Rectal smooth muscle tissue (tissue), 1 donor: ENCODE data around the gene NMT1.

Source experiments
- H3K27ac ChIP-seq: one replicate; pipeline ENCODE4 v1.7.0; 2013; ENCODE audit warnings: low read depth, low read length, inconsistent platforms
- H3K27me3 ChIP-seq: one replicate; pipeline ENCODE4 v1.7.0; 2013; ENCODE audit warnings: low read length; ENCODE audit not compliant: control insufficient read depth, insufficient read depth
- H3K36me3 ChIP-seq: one replicate; pipeline ENCODE4 v1.7.0; 2013; ENCODE audit warnings: low read length; ENCODE audit not compliant: control insufficient read depth, insufficient read depth
- H3K4me1 ChIP-seq: one replicate; pipeline ENCODE4 v1.7.0; 2013; ENCODE audit warnings: low read length; ENCODE audit not compliant: control insufficient read depth, insufficient read depth
- H3K4me3 ChIP-seq: one replicate; pipeline ENCODE4 v1.7.0; 2013; ENCODE audit warnings: low read length
- H3K9ac ChIP-seq: one replicate; pipeline ENCODE4 v1.7.0; 2013; ENCODE audit warnings: low read length

NMT1 gene

GRCh38 chr17:45113424-45113754 lies 52.3 kb downstream of the NMT1 start:
- Histone ChIP-seq H3K4me1 (peaks cover 13% of the 10 kb centered on the region), H3K9ac (no peak overlapping the region), H3K4me3 (no peak overlapping the region), H3K27ac (no peak overlapping the region), H3K36me3 (peaks cover 25% of the 10 kb centered on the region), H3K27me3 (no peaks in the 10 kb centered on the region)

- Histone ChIP-seq H3K4me1 (peaks cover 13% of the 10 kb centered on the region), H3K9ac (no peak overlapping the region), H3K36me3 (peaks cover 26% of the 10 kb centered on the region), H3K27me3 (no peaks in the 10 kb centered on the region), H3K4me3 (no peak overlapping the region), H3K27ac (no peak overlapping the region)
Observed at GRCh38 chr17:45114117-45114932, 53.2 kb downstream of the NMT1 start.

GRCh38 chr17:45115015-45115625 lies 54.0 kb downstream of the NMT1 start:
- Histone ChIP-seq H3K9ac (no peak overlapping the region), H3K27me3 (no peaks in the 10 kb centered on the region), H3K27ac (no peak overlapping the region), H3K4me1 (peaks cover 13% of the 10 kb centered on the region), H3K4me3 (no peak overlapping the region), H3K36me3 (peaks cover 26% of the 10 kb centered on the region)

GRCh38 chr17:45115871-45116270 lies 54.8 kb downstream of the NMT1 start:
- no peak overlapping the region for H3K4me3 ChIP-seq
- H3K36me3 ChIP-seq, result peaks cover 26% of the 10 kb centered on the region
- H3K4me1 ChIP-seq, result peaks cover 7% of the 10 kb centered on the region
- H3K27me3 ChIP-seq, result no peaks in the 10 kb centered on the region
- H3K9ac ChIP-seq, result no peak overlapping the region
- H3K27ac ChIP-seq, result no peak overlapping the region

DNA sequence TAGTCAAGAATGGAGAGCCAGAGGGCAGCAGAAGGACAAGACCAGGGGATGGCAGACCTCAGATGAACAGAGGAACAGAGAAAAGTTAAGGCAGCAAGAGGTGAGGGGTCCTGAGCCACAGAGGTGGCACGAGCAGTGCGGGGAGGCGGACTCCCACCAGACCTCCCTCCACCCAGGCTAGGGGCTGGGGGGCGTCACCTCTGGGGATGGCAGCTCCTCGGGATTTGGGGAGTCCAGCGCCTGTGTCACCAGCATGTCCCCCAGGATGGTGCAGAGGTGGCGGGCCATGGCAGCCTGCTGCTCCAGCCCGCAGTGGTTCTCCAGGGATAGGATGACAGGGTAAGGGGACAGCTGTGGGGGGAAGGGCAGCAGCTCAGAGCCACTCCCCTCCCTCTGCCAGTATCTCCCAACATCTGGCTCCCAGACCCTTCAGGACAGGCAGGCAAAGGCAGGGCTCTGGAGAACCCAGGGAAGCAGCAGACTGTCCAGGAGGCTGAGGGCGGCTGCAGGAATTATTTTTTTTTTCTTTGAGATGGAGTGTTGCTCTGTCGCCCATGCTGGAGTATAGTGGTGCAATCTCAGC lies 55.4 kb downstream of the NMT1 start:
- Histone ChIP-seq H3K27ac (no peak overlapping the region), H3K36me3 (peaks cover 26% of the 10 kb centered on the region), H3K4me1 (peaks cover under 1% of the 10 kb centered on the region), H3K4me3 (no peak overlapping the region), H3K27me3 (no peaks in the 10 kb centered on the region), H3K9ac (no peak overlapping the region)

DNA sequence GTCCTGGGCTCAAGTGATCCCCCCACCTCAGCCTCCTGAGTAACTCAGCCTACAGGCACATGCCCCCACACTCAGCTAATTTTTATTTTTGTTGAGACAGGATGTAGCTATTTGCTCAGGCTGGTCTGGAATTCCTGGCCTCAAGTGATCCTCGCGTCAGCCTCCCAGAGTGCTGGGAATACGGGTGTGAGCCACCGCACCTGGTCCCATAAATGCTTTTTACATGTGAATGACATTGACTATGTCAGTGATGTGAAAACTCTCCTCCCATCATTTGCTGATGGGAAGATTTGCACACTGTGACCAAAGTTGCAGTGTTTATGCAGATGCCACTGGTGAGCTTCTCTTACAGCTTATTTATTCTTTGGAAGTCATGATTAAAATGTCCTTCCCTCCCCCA lies 56.2 kb downstream of the NMT1 start:
- peaks cover 26% of the 10 kb centered on the region for H3K36me3 ChIP-seq
- H3K4me3 ChIP-seq, result no peak overlapping the region

DNA sequence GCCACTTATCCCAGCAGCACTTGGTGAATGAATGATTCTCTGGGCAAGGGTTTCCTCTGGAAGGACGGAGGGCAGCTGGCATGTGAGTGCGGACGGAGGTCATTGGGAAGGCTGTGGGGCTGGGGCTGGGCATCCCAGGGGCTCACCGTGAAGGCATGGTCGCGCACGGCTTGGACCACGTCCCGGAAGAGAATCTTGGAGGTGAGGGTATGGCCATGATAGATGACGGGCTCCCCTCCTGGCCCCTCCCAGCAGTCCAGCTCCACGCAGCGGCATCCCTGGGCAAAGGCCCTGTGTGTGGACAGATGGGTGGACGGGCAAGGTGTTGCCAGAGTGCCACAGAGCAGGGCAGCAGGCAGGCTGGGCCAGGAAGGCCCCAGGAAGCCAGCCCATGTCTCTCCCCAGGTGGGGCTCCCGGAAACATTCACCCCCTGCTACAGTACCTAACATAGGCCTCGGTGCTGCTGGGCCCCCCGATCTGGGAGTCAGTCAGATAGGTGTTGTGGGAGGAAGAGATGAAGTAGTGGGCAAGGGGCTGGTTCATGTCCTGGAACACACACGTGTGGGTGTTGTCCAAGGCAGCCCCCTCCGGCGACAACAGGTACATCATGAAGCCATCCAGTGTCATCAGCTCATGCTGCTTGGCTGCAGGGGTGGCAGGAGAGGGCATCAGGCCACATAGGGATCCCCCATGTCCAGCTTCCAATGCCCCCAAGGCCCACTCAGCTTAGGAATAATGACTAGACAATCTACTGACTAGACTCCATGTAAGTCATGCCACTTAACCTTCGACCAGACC lies 56.9 kb downstream of the NMT1 start:
- H3K36me3 ChIP-seq, result peaks cover 24% of the 10 kb centered on the region
- no peak overlapping the region for H3K4me3 ChIP-seq
- H3K27ac ChIP-seq, result no peak overlapping the region
- H3K27me3 ChIP-seq, result no peaks in the 10 kb centered on the region
- H3K4me1 ChIP-seq, result no peaks in the 10 kb centered on the region
- H3K9ac ChIP-seq, result no peak overlapping the region

More for the DNA sequence above, 56.2 kb downstream of the NMT1 start:
- Histone ChIP-seq H3K4me1 (no peaks in the 10 kb centered on the region), H3K9ac (no peak overlapping the region), H3K27ac (no peak overlapping the region), H3K27me3 (no peaks in the 10 kb centered on the region)

DNA sequence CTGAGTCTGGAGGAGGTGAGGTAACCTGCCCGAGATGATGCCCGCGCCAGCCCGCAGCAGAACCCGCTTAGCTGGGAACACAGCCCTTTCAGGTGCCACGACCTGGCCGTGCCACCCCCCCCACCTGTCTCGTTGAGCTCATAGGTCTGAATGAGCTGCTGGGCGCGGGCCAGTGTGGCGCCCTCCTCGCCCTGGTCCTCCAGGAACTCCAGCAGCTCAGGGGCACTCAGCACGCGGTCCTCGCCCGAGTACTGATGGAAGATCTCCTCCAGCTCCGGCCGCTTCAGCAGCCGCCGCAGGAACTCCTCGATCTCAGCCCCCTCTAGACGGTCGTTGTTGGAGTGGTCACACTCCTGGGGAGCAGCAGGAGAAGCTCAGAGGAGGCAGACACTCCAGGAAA lies 57.6 kb downstream of the NMT1 start:
- H3K4me3 ChIP-seq, result no peak overlapping the region
- H3K27ac ChIP-seq, result no peak overlapping the region
- no peak overlapping the region for H3K9ac ChIP-seq
- H3K36me3 ChIP-seq, result peaks cover 18% of the 10 kb centered on the region
- H3K27me3 ChIP-seq, result no peaks in the 10 kb centered on the region
- no peaks in the 10 kb centered on the region for H3K4me1 ChIP-seq

DNA sequence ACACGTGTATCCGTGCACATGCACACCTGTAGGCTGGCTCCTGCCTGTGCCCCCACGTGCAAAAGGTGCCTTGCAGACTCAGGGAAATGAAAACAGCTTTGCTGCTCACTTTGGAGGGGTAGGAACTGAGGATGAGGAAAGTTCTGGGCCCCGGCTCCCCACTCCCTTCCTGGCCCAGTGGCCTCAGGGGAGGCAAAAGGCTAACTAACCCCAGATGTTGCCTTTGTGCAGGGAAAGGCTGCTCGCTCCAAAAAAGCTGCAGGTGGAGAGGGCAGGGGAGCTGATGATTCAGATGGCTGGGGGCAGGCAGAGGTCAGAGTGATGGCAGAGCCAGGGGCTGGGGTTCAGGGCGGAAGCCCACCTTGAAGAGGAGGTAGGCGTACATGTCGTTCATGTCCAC lies 58.8 kb downstream of the NMT1 start:
- H3K36me3 ChIP-seq, result peaks cover 14% of the 10 kb centered on the region

GRCh38 chr17:45120558-45120957 lies 59.4 kb downstream of the NMT1 start:
- peaks cover 14% of the 10 kb centered on the region for H3K36me3 ChIP-seq
- no peak overlapping the region for H3K27ac ChIP-seq

More for the DNA sequence above, 58.8 kb downstream of the NMT1 start:
- Histone ChIP-seq H3K27ac (no peak overlapping the region), H3K4me1 (no peaks in the 10 kb centered on the region), H3K4me3 (no peak overlapping the region), H3K9ac (no peak overlapping the region), H3K27me3 (no peaks in the 10 kb centered on the region)

DNA sequence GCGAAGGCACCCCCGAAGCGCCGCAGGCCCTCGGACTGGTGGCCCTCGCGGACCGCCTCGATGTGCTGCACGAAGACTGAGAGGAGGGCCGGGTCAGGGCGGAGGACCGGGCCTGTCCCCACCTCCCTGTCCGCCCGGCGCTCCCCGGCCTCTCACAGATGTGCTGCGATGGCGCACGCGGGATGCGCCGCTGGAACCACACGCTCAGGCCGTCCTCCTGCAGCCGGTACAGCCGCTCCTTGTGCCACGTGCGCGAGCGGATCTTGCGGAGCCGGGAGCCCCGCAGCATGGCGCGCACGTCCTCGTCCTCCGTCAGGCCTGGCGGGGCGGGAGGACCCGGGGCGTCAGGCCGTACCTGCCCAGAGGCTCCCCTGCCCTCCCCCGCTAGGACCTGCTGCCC lies 59.9 kb downstream of the NMT1 start:
- Histone ChIP-seq H3K9ac (no peak overlapping the region), H3K4me1 (no peaks in the 10 kb centered on the region), H3K36me3 (peaks cover 14% of the 10 kb centered on the region), H3K27me3 (no peaks in the 10 kb centered on the region), H3K4me3 (no peak overlapping the region), H3K27ac (no peak overlapping the region)

More at GRCh38 chr17:45120558-45120957, 59.4 kb downstream of the NMT1 start:
- Histone ChIP-seq H3K4me3 (no peak overlapping the region), H3K27me3 (no peaks in the 10 kb centered on the region), H3K9ac (no peak overlapping the region), H3K4me1 (no peaks in the 10 kb centered on the region)

- no peak overlapping the region for H3K9ac ChIP-seq
- no peak overlapping the region for H3K4me3 ChIP-seq
- peaks cover 4% of the 10 kb centered on the region for H3K36me3 ChIP-seq
- no peaks in the 10 kb centered on the region for H3K27me3 ChIP-seq
- no peak overlapping the region for H3K27ac ChIP-seq
- peaks cover 12% of the 10 kb centered on the region for H3K4me1 ChIP-seq
Observed at GRCh38 chr17:45123076-45123770, 62.1 kb downstream of the NMT1 start.
